ENCODE data around the gene ARF6. TPM values are rescaled to one million over a fixed set of nuclear protein-coding genes. Genes with fewer than 3 reads are reported as not detected.
"Not testable (repeated sequence)": the region's sequence is repeated elsewhere in the genome, so short reads cannot be mapped to it uniquely, and the experiment has no call there.

The ARF6 gene
- total RNA-seq, 2 donors from 2014 or later = 95.2 to 98.5 TPM

- Mint-ChIP-seq H3K27me3 (peaks cover 4% of the 10 kb centered on the region), H3K4me3 (no peak overlapping the region), H3K36me3 (ENCODE audit: low read depth) (peaks cover 2% of the 10 kb centered on the region), H3K4me1 (peaks cover 18% of the 10 kb centered on the region), H3K27ac (no peak overlapping the region)
- no peak for DNase-seq
- ATAC-seq = no peak
- no peaks in the 10 kb centered on the region for H3K9me3 ChIP-seq (ENCODE audit: control insufficient read depth, low read length, poor library complexity, severe bottlenecking)
Measured at GRCh38 chr14:49863487-49864281, 29.2 kb upstream of the ARF6 start.

- Mint-ChIP-seq H3K27me3 (peaks cover 4% of the 10 kb centered on the region), H3K4me3 (no peak overlapping the region), H3K4me1 (peaks cover 22% of the 10 kb centered on the region), H3K27ac (no peak overlapping the region), H3K36me3 (ENCODE audit: low read depth) (peaks cover 2% of the 10 kb centered on the region)
- H3K9me3 ChIP-seq (ENCODE audit: control insufficient read depth, low read length, poor library complexity, severe bottlenecking) = no peaks in the 10 kb centered on the region
- DNase-seq (peak; percentile 58 to 78 (median 65)), ATAC-seq (no peak)
Measured at GRCh38 chr14:49865431-49865859, 27.4 kb upstream of the ARF6 start.

- Mint-ChIP-seq H3K27me3 (no peaks in the 10 kb centered on the region), H3K36me3 (ENCODE audit: low read depth) (peaks cover 2% of the 10 kb centered on the region), H3K4me3 (peak overlapping the region; percentile 94), H3K27ac (peak overlapping the region; percentile 97), H3K4me1 (peaks cover 14% of the 10 kb centered on the region)
- DNase-seq = peak; percentile 89 to 98 (median 98)
- no peaks in the 10 kb centered on the region for H3K9me3 ChIP-seq (ENCODE audit: control insufficient read depth, low read length, poor library complexity, severe bottlenecking)
- peak; percentile 94 for ATAC-seq
Measured at GRCh38 chr14:49867831-49868719, 24.8 kb upstream of the ARF6 start.

GRCh38 chr14:49868720-49869114 lies 24.2 kb upstream of the ARF6 start:
- no peak for ATAC-seq
- H3K4me3 Mint-ChIP-seq = peak overlapping the region; percentile 94
- no peaks in the 10 kb centered on the region for H3K9me3 ChIP-seq (ENCODE audit: control insufficient read depth, low read length, poor library complexity, severe bottlenecking)
- H3K4me1 Mint-ChIP-seq = peaks cover 14% of the 10 kb centered on the region
- no peak for DNase-seq
- H3K27me3 Mint-ChIP-seq = no peaks in the 10 kb centered on the region
- peak overlapping the region; percentile 97 for H3K27ac Mint-ChIP-seq
- H3K36me3 Mint-ChIP-seq (ENCODE audit: low read depth) = peaks cover 2% of the 10 kb centered on the region

- H3K9me3 ChIP-seq (ENCODE audit: control insufficient read depth, low read length, poor library complexity, severe bottlenecking) = no peaks in the 10 kb centered on the region
- no peaks in the 10 kb centered on the region for H3K27me3 Mint-ChIP-seq
- peaks cover 2% of the 10 kb centered on the region for H3K36me3 Mint-ChIP-seq (ENCODE audit: low read depth)
- peaks cover 14% of the 10 kb centered on the region for H3K4me1 Mint-ChIP-seq
- no peak for ATAC-seq
- no peak for DNase-seq
- no peak overlapping the region for H3K27ac Mint-ChIP-seq
- no peak overlapping the region for H3K4me3 Mint-ChIP-seq
Measured at GRCh38 chr14:49870908-49871307, 22.0 kb upstream of the ARF6 start.

GRCh38 chr14:49873548-49873947 lies 19.3 kb upstream of the ARF6 start:
- H3K27me3 Mint-ChIP-seq; H3K4me1 Mint-ChIP-seq; H3K4me3 Mint-ChIP-seq; ATAC-seq; DNase-seq; H3K36me3 Mint-ChIP-seq (ENCODE audit: low read depth); H3K9me3 ChIP-seq (ENCODE audit: control insufficient read depth, low read length, poor library complexity, severe bottlenecking); H3K27ac Mint-ChIP-seq: not testable (repeated sequence)

- Mint-ChIP-seq H3K36me3 (ENCODE audit: low read depth) (no peaks in the 10 kb centered on the region), H3K27me3 (no peaks in the 10 kb centered on the region), H3K4me1 (peaks cover 11% of the 10 kb centered on the region), H3K27ac (no peak overlapping the region), H3K4me3 (no peak overlapping the region)
- no peak for DNase-seq
- H3K9me3 ChIP-seq (ENCODE audit: control insufficient read depth, low read length, poor library complexity, severe bottlenecking) = no peaks in the 10 kb centered on the region
- no peak for ATAC-seq
Measured at GRCh38 chr14:49875640-49876198, 17.2 kb upstream of the ARF6 start.

GRCh38 chr14:49876563-49877127 lies 16.2 kb upstream of the ARF6 start:
- no peak overlapping the region for H3K4me3 Mint-ChIP-seq
- no peaks in the 10 kb centered on the region for H3K36me3 Mint-ChIP-seq (ENCODE audit: low read depth)
- no peak for DNase-seq
- no peaks in the 10 kb centered on the region for H3K27me3 Mint-ChIP-seq
- ATAC-seq = no peak
- no peaks in the 10 kb centered on the region for H3K9me3 ChIP-seq (ENCODE audit: control insufficient read depth, low read length, poor library complexity, severe bottlenecking)
- peaks cover 11% of the 10 kb centered on the region for H3K4me1 Mint-ChIP-seq
- no peak overlapping the region for H3K27ac Mint-ChIP-seq

- Mint-ChIP-seq H3K36me3 (ENCODE audit: low read depth) (no peaks in the 10 kb centered on the region), H3K27ac (peak overlapping the region; percentile 94), H3K4me3 (no peak overlapping the region), H3K4me1 (peaks cover 11% of the 10 kb centered on the region), H3K27me3 (no peaks in the 10 kb centered on the region)
- peak; percentile 95 for ATAC-seq
- DNase-seq = peak in 2 of 3 donors; percentile 30 to 31
- H3K9me3 ChIP-seq (ENCODE audit: control insufficient read depth, low read length, poor library complexity, severe bottlenecking) = no peaks in the 10 kb centered on the region
Measured at GRCh38 chr14:49879646-49880204, 13.2 kb upstream of the ARF6 start.

- peak; percentile 54 for ATAC-seq
- no peaks in the 10 kb centered on the region for H3K9me3 ChIP-seq (ENCODE audit: control insufficient read depth, low read length, poor library complexity, severe bottlenecking)
- H3K27me3 Mint-ChIP-seq = no peaks in the 10 kb centered on the region
- no peak overlapping the region for H3K4me3 Mint-ChIP-seq
- H3K27ac Mint-ChIP-seq = peak overlapping the region; percentile 94
- no peaks in the 10 kb centered on the region for H3K36me3 Mint-ChIP-seq (ENCODE audit: low read depth)
- peaks cover 11% of the 10 kb centered on the region for H3K4me1 Mint-ChIP-seq
- no peak for DNase-seq
Measured at GRCh38 chr14:49880267-49881064, 12.4 kb upstream of the ARF6 start.

- Mint-ChIP-seq H3K27me3 (no peaks in the 10 kb centered on the region), H3K4me1 (peaks cover 11% of the 10 kb centered on the region), H3K4me3 (no peak overlapping the region), H3K36me3 (ENCODE audit: low read depth) (no peaks in the 10 kb centered on the region), H3K27ac (no peak overlapping the region)
- ATAC-seq = no peak
- DNase-seq = no peak
- H3K9me3 ChIP-seq (ENCODE audit: control insufficient read depth, low read length, poor library complexity, severe bottlenecking) = no peaks in the 10 kb centered on the region
Measured at GRCh38 chr14:49881350-49882001, 11.4 kb upstream of the ARF6 start.

All from T-helper 17 cell (primary cell).